A673 (cell line): ENCODE results near the gene ROBO2.

Experiments used
- CTCF ChIP-seq: fragments of 300-800, 200-600 bp; sonication (generic); conservative IDR thresholded peaks from 2 replicates; pipeline ENCODE4 v1.5.1; 2017; ENCODE audit warnings: low read depth, mild to moderate bottlenecking, antibody characterized with exemption, low read length, moderate library complexity, mixed read lengths
- EZH2 ChIP-seq: fragments of 200-600 bp; sonication (generic); IDR thresholded peaks from 2 replicates; pipeline ENCODE4 v1.6.1; 2017; ENCODE audit warnings: borderline replicate concordance, low read depth, mild to moderate bottlenecking, mixed read lengths, antibody characterized with exemption, low read length; ENCODE audit not compliant: poor library complexity, severe bottlenecking

- TF ChIP-seq CTCF (no peak), EZH2 (no peak)
Measured at GRCh38 chr3:77096145-77096544, 56.2 kb downstream of the ROBO2 start.
